ENCODE data around the gene H1-8. TPM values are rescaled to one million over a fixed set of nuclear protein-coding genes. Genes with fewer than 3 reads are reported as not detected.
"Not testable (repeated sequence)": the region's sequence is repeated elsewhere in the genome, so short reads cannot be mapped to it uniquely, and the experiment has no call there.

Gene H1-8, protein sequence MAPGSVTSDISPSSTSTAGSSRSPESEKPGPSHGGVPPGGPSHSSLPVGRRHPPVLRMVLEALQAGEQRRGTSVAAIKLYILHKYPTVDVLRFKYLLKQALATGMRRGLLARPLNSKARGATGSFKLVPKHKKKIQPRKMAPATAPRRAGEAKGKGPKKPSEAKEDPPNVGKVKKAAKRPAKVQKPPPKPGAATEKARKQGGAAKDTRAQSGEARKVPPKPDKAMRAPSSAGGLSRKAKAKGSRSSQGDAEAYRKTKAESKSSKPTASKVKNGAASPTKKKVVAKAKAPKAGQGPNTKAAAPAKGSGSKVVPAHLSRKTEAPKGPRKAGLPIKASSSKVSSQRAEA
- total RNA-seq = not detected
- polyA plus RNA-seq (2013, experiment 1 of 2) = not detected
- not detected for polyA plus RNA-seq (2013, experiment 2 of 2)
- long read RNA-seq, experiment 1 = 0 reads
- long read RNA-seq, experiment 2 = 0 reads
- long read RNA-seq, experiment 3 = 0 reads
- long read RNA-seq, experiment 4 = 0 reads

DNA sequence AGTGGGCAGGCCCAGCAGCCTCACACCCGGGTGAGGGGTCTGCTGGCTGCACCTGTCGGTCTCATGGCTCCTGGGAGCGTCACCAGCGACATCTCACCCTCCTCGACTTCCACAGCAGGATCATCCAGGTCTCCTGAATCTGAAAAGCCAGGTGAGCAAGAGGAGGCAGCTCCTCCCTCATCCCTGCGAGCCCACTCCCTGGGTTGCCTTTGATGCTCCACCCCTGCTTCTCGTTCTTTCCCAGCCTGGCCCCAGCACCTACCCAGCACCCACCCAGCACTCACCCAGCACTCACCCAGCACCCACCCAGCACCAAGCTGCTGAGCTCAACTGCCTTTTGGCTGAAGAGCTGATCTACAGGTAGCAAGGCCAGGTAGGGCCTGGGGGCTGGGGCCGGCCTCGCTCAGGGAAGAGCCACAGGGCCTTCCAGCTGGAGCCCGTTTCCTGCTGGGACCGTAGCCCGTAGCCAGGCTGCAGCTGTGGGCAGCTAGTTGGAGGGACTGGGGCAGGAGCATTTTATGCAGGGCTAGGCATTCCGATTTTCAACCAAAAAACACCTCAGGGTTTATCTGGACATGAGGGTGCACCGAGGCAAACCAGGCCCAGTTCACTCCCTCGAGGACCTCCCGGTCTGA is at the start of gene H1-8:
Gene H1-8, plus strand, starts transcription at position 20 of the 635 bp plus-strand sequence. Its CDS starts 44 bp downstream, at position 64.
- H3K27ac ChIP-seq (ENCODE audit: low read depth, low read length) = no peak within 1 kb of the TSS
- TF ChIP-seq, protein P1, sequence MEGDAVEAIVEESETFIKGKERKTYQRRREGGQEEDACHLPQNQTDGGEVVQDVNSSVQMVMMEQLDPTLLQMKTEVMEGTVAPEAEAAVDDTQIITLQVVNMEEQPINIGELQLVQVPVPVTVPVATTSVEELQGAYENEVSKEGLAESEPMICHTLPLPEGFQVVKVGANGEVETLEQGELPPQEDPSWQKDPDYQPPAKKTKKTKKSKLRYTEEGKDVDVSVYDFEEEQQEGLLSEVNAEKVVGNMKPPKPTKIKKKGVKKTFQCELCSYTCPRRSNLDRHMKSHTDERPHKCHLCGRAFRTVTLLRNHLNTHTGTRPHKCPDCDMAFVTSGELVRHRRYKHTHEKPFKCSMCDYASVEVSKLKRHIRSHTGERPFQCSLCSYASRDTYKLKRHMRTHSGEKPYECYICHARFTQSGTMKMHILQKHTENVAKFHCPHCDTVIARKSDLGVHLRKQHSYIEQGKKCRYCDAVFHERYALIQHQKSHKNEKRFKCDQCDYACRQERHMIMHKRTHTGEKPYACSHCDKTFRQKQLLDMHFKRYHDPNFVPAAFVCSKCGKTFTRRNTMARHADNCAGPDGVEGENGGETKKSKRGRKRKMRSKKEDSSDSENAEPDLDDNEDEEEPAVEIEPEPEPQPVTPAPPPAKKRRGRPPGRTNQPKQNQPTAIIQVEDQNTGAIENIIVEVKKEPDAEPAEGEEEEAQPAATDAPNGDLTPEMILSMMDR (conservative IDR thresholded peaks at IDR 0.05) = no peak
- peaks cover 18% of the 10 kb centered on the region for H3K4me1 Mint-ChIP-seq
- no peaks in the 10 kb centered on the region for H3K36me3 Mint-ChIP-seq (ENCODE audit: low read depth)
- H3K36me3 ChIP-seq (ENCODE audit: control insufficient read depth, insufficient read depth, low read length) = no peaks in the 10 kb centered on the region
- H3K4me1 ChIP-seq (ENCODE audit: control insufficient read depth, insufficient read depth, low read length) = no peaks in the 10 kb centered on the region
- no peak for DNase-seq
- no peak within 1 kb of the TSS for H3K4me3 ChIP-seq (ENCODE audit: low read length)
- 90% methylated on average over 10 to 16 of the region's 16 CpGs for WGBS, 2 experiments (ENCODE audit: insufficient coverage in 1 of 2, insufficient read length in 1 of 2)
- H3K9me3 ChIP-seq (ENCODE audit: control insufficient read depth, low read length) = no peaks in the 10 kb centered on the region
- no peak within 1 kb of the TSS for H3K27ac Mint-ChIP-seq
- H3K27me3 ChIP-seq (ENCODE audit: control insufficient read depth, insufficient read depth, low read length, poor library complexity, severe bottlenecking) = no peaks in the 10 kb centered on the region
- no peaks in the 10 kb centered on the region for H3K9me3 Mint-ChIP-seq
- no peaks in the 10 kb centered on the region for H3K27me3 Mint-ChIP-seq (ENCODE audit: insufficient read depth)
- H3K4me3 Mint-ChIP-seq = no peak within 1 kb of the TSS
- H3K9ac ChIP-seq (ENCODE audit: extremely low read depth, low read length, poor library complexity, severe bottlenecking) = no peak within 1 kb of the TSS

DNA sequence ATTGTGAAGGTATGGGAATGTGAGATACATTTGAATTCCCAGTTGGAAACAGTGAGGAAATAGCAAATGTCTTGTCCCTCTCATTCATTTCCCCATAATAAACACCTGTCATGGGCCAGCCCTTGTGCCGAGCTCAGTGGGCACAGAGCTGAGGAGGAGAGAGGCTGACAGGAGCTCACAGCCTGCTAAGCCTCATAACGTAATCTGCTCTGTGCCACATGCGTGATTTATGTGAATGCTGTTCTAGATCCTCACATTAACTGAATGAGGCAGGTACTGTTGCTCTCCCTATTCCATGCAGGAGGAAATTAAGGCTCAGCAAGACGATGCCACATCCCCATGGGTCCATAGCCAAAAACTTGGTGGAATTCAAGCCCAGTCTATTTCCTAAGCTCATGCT is 49.8 kb upstream of the H1-8 start:
- Mint-ChIP-seq H3K4me1 (peaks cover 28% of the 10 kb centered on the region), H3K9me3 (no peaks in the 10 kb centered on the region), H3K4me3 (no peak overlapping the region), H3K27ac (no peak overlapping the region), H3K27me3 (ENCODE audit: insufficient read depth) (no peaks in the 10 kb centered on the region), H3K36me3 (ENCODE audit: low read depth) (peaks cover 22% of the 10 kb centered on the region)
- Histone ChIP-seq H3K4me1 (ENCODE audit: control insufficient read depth, insufficient read depth, low read length) (no peaks in the 10 kb centered on the region), H3K36me3 (ENCODE audit: control insufficient read depth, insufficient read depth, low read length) (peaks cover 24% of the 10 kb centered on the region), H3K27me3 (ENCODE audit: control insufficient read depth, insufficient read depth, low read length, poor library complexity, severe bottlenecking) (no peaks in the 10 kb centered on the region), H3K9ac (ENCODE audit: extremely low read depth, low read length, poor library complexity, severe bottlenecking) (no peak overlapping the region), H3K9me3 (ENCODE audit: control insufficient read depth, low read length) (no peaks in the 10 kb centered on the region), H3K27ac (ENCODE audit: low read depth, low read length) (no peak overlapping the region), H3K4me3 (ENCODE audit: low read length) (no peak overlapping the region)
- DNase-seq = no peak
- 96 to 100% methylated on average over 4 of the region's 4 CpGs for WGBS, 2 experiments (ENCODE audit: insufficient coverage in 1 of 2, insufficient read length in 1 of 2)
- TF ChIP-seq, protein P1 (conservative IDR thresholded peaks at IDR 0.05) = no peak

DNA sequence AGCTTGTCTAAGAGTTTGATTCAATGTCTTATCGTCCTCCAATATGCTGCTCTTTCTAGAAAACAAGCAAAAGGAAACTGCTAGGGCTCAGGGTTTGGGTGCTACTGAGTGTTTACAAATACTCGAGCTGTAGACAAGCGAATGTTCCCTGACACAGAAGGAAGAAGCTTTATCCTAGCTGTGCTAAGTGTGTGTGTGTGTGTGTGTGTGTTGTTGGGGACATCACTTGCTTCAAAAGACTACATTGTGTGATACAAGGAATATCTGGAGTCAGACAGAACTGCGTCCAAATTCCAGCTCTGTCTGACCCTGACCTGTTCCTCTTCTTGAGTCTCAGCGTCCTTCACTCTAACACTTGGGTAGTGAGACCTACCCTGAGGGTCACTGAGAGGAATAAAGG is 48.5 kb upstream of the H1-8 start:
- H3K27me3 Mint-ChIP-seq (ENCODE audit: insufficient read depth); H3K4me3 Mint-ChIP-seq; H3K9me3 ChIP-seq (ENCODE audit: control insufficient read depth, low read length); H3K4me3 ChIP-seq (ENCODE audit: low read length); H3K27ac ChIP-seq (ENCODE audit: low read depth, low read length); H3K4me1 ChIP-seq (ENCODE audit: control insufficient read depth, insufficient read depth, low read length); H3K9me3 Mint-ChIP-seq; H3K27me3 ChIP-seq (ENCODE audit: control insufficient read depth, insufficient read depth, low read length, poor library complexity, severe bottlenecking); H3K9ac ChIP-seq (ENCODE audit: extremely low read depth, low read length, poor library complexity, severe bottlenecking): not testable (repeated sequence)
- H3K36me3 ChIP-seq (ENCODE audit: control insufficient read depth, insufficient read depth, low read length) = peaks cover 24% of the 10 kb centered on the region
- 86 to 100% methylated on average over 2 to 5 of the region's 5 CpGs for WGBS, 2 experiments (ENCODE audit: insufficient coverage in 1 of 2, insufficient read length in 1 of 2)
- Mint-ChIP-seq H3K36me3 (ENCODE audit: low read depth) (peaks cover 18% of the 10 kb centered on the region), H3K27ac (peak overlapping the region; percentile 24), H3K4me1 (peaks cover 36% of the 10 kb centered on the region)
- DNase-seq = peak; percentile 63

DNA sequence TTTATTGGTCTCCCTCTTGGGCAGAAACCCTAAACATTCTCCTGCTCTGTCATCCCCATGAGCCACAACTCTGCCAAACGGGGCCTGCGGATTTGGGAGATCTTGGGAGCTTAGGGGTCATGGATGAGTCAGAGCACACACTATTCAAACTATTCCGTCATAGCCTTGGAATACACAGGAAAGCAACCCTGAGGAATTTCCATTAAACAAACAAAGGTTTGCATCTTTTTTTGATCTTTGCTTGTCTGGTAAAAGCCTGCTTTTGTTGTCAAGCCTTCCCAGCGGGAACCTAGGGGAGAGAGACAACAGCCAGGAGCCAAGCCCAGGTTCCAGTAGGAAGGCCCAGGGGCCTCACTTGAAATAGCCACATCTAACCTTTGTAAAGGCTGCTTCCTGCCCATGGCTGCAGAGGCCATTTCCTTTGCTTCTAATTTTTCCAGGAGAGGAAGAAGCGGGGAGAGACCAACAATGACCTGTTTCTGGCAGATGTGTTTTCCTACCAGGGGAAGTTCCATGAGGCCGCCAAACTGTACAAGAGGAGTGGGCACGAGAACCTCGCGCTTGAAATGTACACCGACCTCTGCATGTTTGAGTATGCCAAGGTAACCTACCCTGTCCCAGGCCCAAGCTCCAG is 47.9 kb upstream of the H1-8 start:
- peak overlapping the region; percentile 87 for H3K27ac Mint-ChIP-seq
- not testable (repeated sequence) for H3K4me1 ChIP-seq (ENCODE audit: control insufficient read depth, insufficient read depth, low read length); H3K9me3 ChIP-seq (ENCODE audit: control insufficient read depth, low read length); H3K27me3 Mint-ChIP-seq (ENCODE audit: insufficient read depth); H3K9me3 Mint-ChIP-seq; H3K4me3 ChIP-seq (ENCODE audit: low read length); H3K27me3 ChIP-seq (ENCODE audit: control insufficient read depth, insufficient read depth, low read length, poor library complexity, severe bottlenecking); H3K4me3 Mint-ChIP-seq; H3K27ac ChIP-seq (ENCODE audit: low read depth, low read length)
- 74 to 88% methylated on average over 5 to 8 of the region's 10 CpGs for WGBS, 2 experiments (ENCODE audit: insufficient coverage in 1 of 2, insufficient read length in 1 of 2)
- DNase-seq = peak; percentile 75
- Histone ChIP-seq H3K9ac (ENCODE audit: extremely low read depth, low read length, poor library complexity, severe bottlenecking) (peak overlapping the region; percentile 25), H3K36me3 (ENCODE audit: control insufficient read depth, insufficient read depth, low read length) (peaks cover 25% of the 10 kb centered on the region)
- peaks cover 36% of the 10 kb centered on the region for H3K4me1 Mint-ChIP-seq
- peaks cover 23% of the 10 kb centered on the region for H3K36me3 Mint-ChIP-seq (ENCODE audit: low read depth)

DNA sequence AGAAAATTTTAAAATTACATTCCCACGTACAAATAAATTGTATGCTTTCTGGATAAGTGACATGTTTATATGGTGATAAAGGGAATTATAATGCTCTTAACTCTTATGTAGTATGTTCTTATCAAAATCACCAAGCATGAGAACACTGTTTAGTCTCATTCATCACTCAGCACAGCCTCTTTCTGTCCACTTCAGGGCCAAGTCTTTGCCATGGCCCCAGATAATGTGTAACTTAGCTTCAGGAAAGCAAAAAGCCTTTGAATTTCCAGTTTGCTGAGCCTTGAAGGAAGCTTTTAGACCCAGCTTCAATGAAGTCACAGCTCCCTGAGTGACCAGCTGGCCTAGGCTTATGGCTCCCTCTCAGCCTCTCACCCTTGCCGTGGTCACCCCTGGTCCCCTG is 45.1 kb upstream of the H1-8 start:
- not testable (repeated sequence) for H3K4me3 Mint-ChIP-seq; H3K27me3 ChIP-seq (ENCODE audit: control insufficient read depth, insufficient read depth, low read length, poor library complexity, severe bottlenecking); H3K4me3 ChIP-seq (ENCODE audit: low read length); H3K9me3 ChIP-seq (ENCODE audit: control insufficient read depth, low read length); H3K9ac ChIP-seq (ENCODE audit: extremely low read depth, low read length, poor library complexity, severe bottlenecking); H3K4me1 ChIP-seq (ENCODE audit: control insufficient read depth, insufficient read depth, low read length); H3K9me3 Mint-ChIP-seq; H3K27ac ChIP-seq (ENCODE audit: low read depth, low read length); H3K27me3 Mint-ChIP-seq (ENCODE audit: insufficient read depth); DNase-seq
- Mint-ChIP-seq H3K4me1 (peaks cover 31% of the 10 kb centered on the region), H3K27ac (peak overlapping the region; percentile 70), H3K36me3 (ENCODE audit: low read depth) (peaks cover 30% of the 10 kb centered on the region)
- 90% methylated on average over 1 of the region's 2 CpGs; no CpG with 5 or more reads in 1 of the 2 experiments for WGBS, 2 experiments (ENCODE audit: insufficient coverage in 1 of 2, insufficient read length in 1 of 2)
- H3K36me3 ChIP-seq (ENCODE audit: control insufficient read depth, insufficient read depth, low read length) = peaks cover 33% of the 10 kb centered on the region

Measured in endodermal cell (in vitro differentiated cells).